HepG2 (cell line): Measurements from ENCODE around the gene TLCD3B. TPM values are rescaled to one million over a fixed set of nuclear protein-coding genes. Genes with fewer than 3 reads are reported as not detected.

ENCODE experiments used
- GPN1 ChIP-seq: sonication (generic); formaldehyde crosslinking; IDR thresholded peaks from 2 replicates; pipeline ENCODE4 v1.5.1; 2020; ENCODE audit warnings: missing genetic modification reagents, borderline replicate concordance
- HNF4G ChIP-seq, 2 experiments: sonication (generic) in 1 of 2; formaldehyde crosslinking in 1 of 2; IDR thresholded peaks; 2 replicates each; pipeline versions ENCODE4 v1.4.0 to v1.6.1; 2011 to 2020; ENCODE audit warnings: borderline replicate concordance in 2 of 2, low read depth in 2 of 2, mild to moderate bottlenecking in 2 of 2, low read length in 1 of 2, missing genetic modification reagents in 1 of 2, moderate library complexity in 1 of 2
- LCORL ChIP-seq, 2 experiments: fragments of 450-650 bp in 1 of 2; sonication (generic) in 1 of 2; formaldehyde crosslinking in 1 of 2; IDR thresholded peaks; 2 replicates each; pipeline versions ENCODE4 v1.5.0 to v1.6.1; 2017 to 2020; ENCODE audit warnings: antibody characterized with exemption in 1 of 2, missing genetic modification reagents in 1 of 2
- PAWR ChIP-seq: sonication (generic); formaldehyde crosslinking; IDR thresholded peaks from 2 replicates; pipeline ENCODE4 v1.4.0; 2020; ENCODE audit warnings: missing genetic modification reagents, mild to moderate bottlenecking, borderline replicate concordance
- POLR2A ChIP-seq, 2 experiments: IDR thresholded peaks; 2 replicates each; pipeline ENCODE4 v1.6.1; 2011; ENCODE audit warnings: low read depth in 2 of 2, low read length in 2 of 2, mild to moderate bottlenecking in 1 of 2, moderate library complexity in 1 of 2; ENCODE audit not compliant: insufficient read depth in 1 of 2
- TP53 ChIP-seq: sonication (generic); formaldehyde crosslinking; conservative IDR thresholded peaks from 2 replicates; pipeline ENCODE4 v1.4.0; 2020; ENCODE audit warnings: missing genetic modification reagents
- ZNF562 ChIP-seq: sonication (generic); formaldehyde crosslinking; IDR thresholded peaks from 2 replicates; pipeline ENCODE4 v1.8.0; 2022; ENCODE audit warnings: missing genetic modification reagents, borderline replicate concordance
- polyA plus RNA-seq, 8 experiments: library from polyadenylated mRNA; depleted of rRNA in 3 of 8; stranded (reverse) in 7 of 8; unstranded in 1 of 8; fragments of >200 nt; fragmentation: Illumina TruSeq in 4 of 8; extraction: Trizol in 4 of 8; gene quantifications; 2 replicates each; pipeline versions ENCODE4 v1.2.1 to v1.2.3, GENCODE V29; 2011 to 2016; ENCODE audit warnings: low read depth in 4 of 8, missing spikeins in 1 of 8, mixed read lengths in 1 of 8; ENCODE audit not compliant: insufficient read depth in 1 of 8
- total RNA-seq, 5 experiments: library from RNA; depleted of rRNA; stranded (reverse); fragments of >200 nt; fragmentation: Illumina TruSeq; extraction: Trizol; gene quantifications; 2 replicates each; pipeline ENCODE4 v1.2.3, GENCODE V29; 2016; ENCODE audit warnings: low read depth in 1 of 5
- TF ChIP-seq, protein P1 (sequence below): sonication (generic); formaldehyde crosslinking; IDR thresholded peaks from 2 replicates; pipeline ENCODE4 v1.5.0; 2020; ENCODE audit warnings: mild to moderate bottlenecking, missing genetic modification reagents, borderline replicate concordance
- TF ChIP-seq, protein P2 (sequence below), 2 experiments: fragments of 450-650 bp in 1 of 2; sonication (generic) in 1 of 2; formaldehyde crosslinking; IDR thresholded peaks; 2 replicates each; pipeline versions ENCODE4 v1.5.0 to v1.8.0; 2020 to 2022; ENCODE audit warnings: mild to moderate bottlenecking in 1 of 2, missing genetic modification reagents in 1 of 2
- TF ChIP-seq, protein P3 (sequence below): sonication (generic); formaldehyde crosslinking; IDR thresholded peaks from 2 replicates; pipeline ENCODE4 v1.5.0; 2020; ENCODE audit warnings: missing genetic modification reagents
- TF ChIP-seq, protein P4 (sequence below), 2 experiments: sonication (generic) in 1 of 2; formaldehyde crosslinking in 1 of 2; IDR thresholded peaks; 2 replicates each; pipeline versions ENCODE4 v1.4.0 to v1.6.1; 2016 to 2020; ENCODE audit warnings: borderline replicate concordance in 1 of 2, low read depth in 1 of 2, mild to moderate bottlenecking in 1 of 2, missing genetic modification reagents in 1 of 2

TLCD3B gene
- total and polyA plus RNA-seq, 2 of the 13 experiments (the other 11 are each of a cell fraction or from before 2014, with no cell fraction given): not detected

DNA sequence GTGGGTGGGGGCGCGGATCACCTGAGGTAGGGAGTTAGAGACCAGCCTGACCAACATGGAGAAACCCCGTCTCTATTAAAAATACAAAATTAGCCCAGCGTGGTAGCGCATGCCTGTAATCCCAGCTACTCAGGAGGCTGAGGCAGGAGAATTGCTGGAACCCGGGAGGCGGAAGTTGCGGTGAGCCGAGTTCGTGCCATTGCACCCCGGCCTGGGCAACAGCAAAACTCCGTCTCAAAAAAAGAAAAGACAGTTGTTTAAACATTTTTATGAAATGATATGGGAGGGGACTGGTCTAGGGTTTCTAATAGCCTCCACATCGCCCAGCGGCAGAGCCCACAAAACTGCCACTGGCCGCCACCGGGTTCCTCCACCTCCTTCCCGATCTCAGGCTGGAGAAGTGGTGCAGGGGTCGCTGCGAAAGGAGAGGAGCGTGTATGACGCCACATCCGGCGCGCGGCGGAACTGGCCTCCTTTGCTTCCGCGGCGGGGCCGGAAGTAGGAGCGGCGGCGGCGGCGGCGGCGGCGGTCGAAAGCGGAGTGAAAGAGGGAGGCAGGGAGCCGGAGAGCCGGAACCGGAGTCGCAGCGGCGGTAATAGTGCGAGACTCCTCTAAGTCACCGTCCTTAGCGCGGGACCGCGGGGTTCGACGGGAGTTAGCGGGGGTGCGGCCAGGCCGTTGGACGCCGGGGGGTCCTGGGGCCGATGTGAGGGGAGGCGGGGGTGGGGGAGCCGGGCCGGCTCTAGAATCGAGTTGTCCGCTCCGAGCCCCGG lies 44.6 kb upstream of the TLCD3B start, which contains the start of gene PPP4C (continued):
- TF ChIP-seq, protein P1, sequence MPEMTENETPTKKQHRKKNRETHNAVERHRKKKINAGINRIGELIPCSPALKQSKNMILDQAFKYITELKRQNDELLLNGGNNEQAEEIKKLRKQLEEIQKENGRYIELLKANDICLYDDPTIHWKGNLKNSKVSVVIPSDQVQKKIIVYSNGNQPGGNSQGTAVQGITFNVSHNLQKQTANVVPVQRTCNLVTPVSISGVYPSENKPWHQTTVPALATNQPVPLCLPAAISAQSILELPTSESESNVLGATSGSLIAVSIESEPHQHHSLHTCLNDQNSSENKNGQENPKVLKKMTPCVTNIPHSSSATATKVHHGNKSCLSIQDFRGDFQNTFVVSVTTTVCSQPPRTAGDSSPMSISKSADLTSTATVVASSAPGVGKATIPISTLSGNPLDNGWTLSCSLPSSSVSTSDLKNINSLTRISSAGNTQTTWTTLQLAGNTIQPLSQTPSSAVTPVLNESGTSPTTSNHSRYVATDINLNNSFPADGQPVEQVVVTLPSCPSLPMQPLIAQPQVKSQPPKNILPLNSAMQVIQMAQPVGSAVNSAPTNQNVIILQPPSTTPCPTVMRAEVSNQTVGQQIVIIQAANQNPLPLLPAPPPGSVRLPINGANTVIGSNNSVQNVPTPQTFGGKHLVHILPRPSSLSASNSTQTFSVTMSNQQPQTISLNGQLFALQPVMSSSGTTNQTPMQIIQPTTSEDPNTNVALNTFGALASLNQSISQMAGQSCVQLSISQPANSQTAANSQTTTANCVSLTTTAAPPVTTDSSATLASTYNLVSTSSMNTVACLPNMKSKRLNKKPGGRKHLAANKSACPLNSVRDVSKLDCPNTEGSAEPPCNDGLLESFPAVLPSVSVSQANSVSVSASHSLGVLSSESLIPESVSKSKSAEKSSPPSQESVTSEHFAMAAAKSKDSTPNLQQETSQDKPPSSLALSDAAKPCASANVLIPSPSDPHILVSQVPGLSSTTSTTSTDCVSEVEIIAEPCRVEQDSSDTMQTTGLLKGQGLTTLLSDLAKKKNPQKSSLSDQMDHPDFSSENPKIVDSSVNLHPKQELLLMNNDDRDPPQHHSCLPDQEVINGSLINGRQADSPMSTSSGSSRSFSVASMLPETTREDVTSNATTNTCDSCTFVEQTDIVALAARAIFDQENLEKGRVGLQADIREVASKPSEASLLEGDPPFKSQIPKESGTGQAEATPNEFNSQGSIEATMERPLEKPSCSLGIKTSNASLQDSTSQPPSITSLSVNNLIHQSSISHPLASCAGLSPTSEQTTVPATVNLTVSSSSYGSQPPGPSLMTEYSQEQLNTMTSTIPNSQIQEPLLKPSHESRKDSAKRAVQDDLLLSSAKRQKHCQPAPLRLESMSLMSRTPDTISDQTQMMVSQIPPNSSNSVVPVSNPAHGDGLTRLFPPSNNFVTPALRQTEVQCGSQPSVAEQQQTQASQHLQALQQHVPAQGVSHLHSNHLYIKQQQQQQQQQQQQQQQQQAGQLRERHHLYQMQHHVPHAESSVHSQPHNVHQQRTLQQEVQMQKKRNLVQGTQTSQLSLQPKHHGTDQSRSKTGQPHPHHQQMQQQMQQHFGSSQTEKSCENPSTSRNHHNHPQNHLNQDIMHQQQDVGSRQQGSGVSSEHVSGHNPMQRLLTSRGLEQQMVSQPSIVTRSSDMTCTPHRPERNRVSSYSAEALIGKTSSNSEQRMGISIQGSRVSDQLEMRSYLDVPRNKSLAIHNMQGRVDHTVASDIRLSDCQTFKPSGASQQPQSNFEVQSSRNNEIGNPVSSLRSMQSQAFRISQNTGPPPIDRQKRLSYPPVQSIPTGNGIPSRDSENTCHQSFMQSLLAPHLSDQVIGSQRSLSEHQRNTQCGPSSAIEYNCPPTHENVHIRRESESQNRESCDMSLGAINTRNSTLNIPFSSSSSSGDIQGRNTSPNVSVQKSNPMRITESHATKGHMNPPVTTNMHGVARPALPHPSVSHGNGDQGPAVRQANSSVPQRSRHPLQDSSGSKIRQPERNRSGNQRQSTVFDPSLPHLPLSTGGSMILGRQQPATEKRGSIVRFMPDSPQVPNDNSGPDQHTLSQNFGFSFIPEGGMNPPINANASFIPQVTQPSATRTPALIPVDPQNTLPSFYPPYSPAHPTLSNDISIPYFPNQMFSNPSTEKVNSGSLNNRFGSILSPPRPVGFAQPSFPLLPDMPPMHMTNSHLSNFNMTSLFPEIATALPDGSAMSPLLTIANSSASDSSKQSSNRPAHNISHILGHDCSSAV (CRISPR knock-in tag): peak; percentile 64; the same call in 1 of the 2 replicates
- TF ChIP-seq GPN1 (CRISPR knock-in tag): no peak
- TF ChIP-seq TP53: no peak; the same call in 1 of the 2 replicates
- TF ChIP-seq, protein P2, sequence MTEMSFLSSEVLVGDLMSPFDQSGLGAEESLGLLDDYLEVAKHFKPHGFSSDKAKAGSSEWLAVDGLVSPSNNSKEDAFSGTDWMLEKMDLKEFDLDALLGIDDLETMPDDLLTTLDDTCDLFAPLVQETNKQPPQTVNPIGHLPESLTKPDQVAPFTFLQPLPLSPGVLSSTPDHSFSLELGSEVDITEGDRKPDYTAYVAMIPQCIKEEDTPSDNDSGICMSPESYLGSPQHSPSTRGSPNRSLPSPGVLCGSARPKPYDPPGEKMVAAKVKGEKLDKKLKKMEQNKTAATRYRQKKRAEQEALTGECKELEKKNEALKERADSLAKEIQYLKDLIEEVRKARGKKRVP (CRISPR knock-in tag; IDR thresholded peaks at IDR 0.05): peak in 1 of 2 experiments; percentile 81; a peak in 2 of 4 replicates
- TF ChIP-seq LCORL (IDR thresholded peaks at IDR 0.05): no peak
- TF ChIP-seq LCORL (CRISPR knock-in tag; IDR thresholded peaks at IDR 0.05): no peak
- TF ChIP-seq PAWR: no peak
- no peak for TF ChIP-seq ZNF562 (CRISPR knock-in tag)
- TF ChIP-seq HNF4G (IDR thresholded peaks at IDR 0.05; ENCODE audit: borderline replicate concordance, low read depth, low read length): no peak
- TF ChIP-seq HNF4G (CRISPR knock-in tag; IDR thresholded peaks at IDR 0.05; ENCODE audit: borderline replicate concordance, low read depth): 0 out of 2 replicates have a peak, but pooled peaks have one; percentile 13
- TF ChIP-seq, protein P3, sequence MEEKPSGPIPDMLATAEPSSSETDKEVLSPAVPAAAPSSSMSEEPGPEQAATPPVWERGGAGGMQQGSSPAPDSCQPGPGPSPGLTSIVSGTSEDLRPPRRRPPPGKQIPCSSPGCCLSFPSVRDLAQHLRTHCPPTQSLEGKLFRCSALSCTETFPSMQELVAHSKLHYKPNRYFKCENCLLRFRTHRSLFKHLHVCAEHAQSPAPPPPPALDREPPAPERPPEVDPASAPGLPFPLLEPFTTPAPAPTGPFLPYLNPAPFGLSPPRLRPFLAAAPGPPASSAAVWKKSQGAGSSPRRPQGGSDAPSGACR (CRISPR knock-in tag): 0 out of 2 replicates have a peak, but pooled peaks have one; percentile 26
- TF ChIP-seq POLR2A (IDR thresholded peaks at IDR 0.05; ENCODE audit: insufficient read depth in 1 of 2, low read depth in 2 of 2, low read length in 2 of 2): peak; percentile 94 to 97
- TF ChIP-seq, protein P4, sequence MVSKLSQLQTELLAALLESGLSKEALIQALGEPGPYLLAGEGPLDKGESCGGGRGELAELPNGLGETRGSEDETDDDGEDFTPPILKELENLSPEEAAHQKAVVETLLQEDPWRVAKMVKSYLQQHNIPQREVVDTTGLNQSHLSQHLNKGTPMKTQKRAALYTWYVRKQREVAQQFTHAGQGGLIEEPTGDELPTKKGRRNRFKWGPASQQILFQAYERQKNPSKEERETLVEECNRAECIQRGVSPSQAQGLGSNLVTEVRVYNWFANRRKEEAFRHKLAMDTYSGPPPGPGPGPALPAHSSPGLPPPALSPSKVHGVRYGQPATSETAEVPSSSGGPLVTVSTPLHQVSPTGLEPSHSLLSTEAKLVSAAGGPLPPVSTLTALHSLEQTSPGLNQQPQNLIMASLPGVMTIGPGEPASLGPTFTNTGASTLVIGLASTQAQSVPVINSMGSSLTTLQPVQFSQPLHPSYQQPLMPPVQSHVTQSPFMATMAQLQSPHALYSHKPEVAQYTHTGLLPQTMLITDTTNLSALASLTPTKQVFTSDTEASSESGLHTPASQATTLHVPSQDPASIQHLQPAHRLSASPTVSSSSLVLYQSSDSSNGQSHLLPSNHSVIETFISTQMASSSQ (IDR thresholded peaks at IDR 0.05; ENCODE audit: low read depth): no peak
- TF ChIP-seq, protein P4 (CRISPR knock-in tag; IDR thresholded peaks at IDR 0.05; ENCODE audit: borderline replicate concordance): no peak; the same call in 1 of the 2 replicates
